ENCODE data around the gene ST6GAL1. TPM values are rescaled to one million over a fixed set of nuclear protein-coding genes. Genes with fewer than 3 reads are reported as not detected.

Gene ST6GAL1
- total and polyA plus RNA-seq, 2 of the 8 experiments (the other 6 are each of a cell fraction or from before 2014, with no cell fraction given) = 62.8 to 80.9 TPM

- TF ChIP-seq RFX5 (IDR thresholded peaks at IDR 0.05; ENCODE audit: borderline replicate concordance, low read depth, low read length) = no peak
- TF ChIP-seq JUN (IDR thresholded peaks at IDR 0.05; ENCODE audit: low read depth, low read length) = no peak
- no peak for TF ChIP-seq POLR2AphosphoS5 (IDR thresholded peaks at IDR 0.05; ENCODE audit: low read depth, low read length)
- TF ChIP-seq RAD21 (IDR thresholded peaks at IDR 0.05 in 1 of 2, conservative IDR thresholded peaks at IDR 0.05 in 1 of 2; ENCODE audit: low read depth in 2 of 2, low read length in 2 of 2) = no peak
- TF ChIP-seq CHD1 (IDR thresholded peaks at IDR 0.05; ENCODE audit: low read depth, low read length) = no peak
- Histone ChIP-seq H3K23me2 (ENCODE audit: low read depth, low read length) (no peaks in the 10 kb centered on the region), H3K36me3 (ENCODE audit: control insufficient read depth in 2 of 4, insufficient read depth in 4 of 4, low read length in 3 of 4) (peaks cover 6 to 39% (median 23%) of the 10 kb centered on the region in 4 experiments; a peak in 7 of 8 replicates), H2AK5ac (ENCODE audit: low read depth, low read length) (no peak overlapping the region), H4K20me1 (replicated peaks in 1 of 2; ENCODE audit: control insufficient read depth in 1 of 2, insufficient read depth in 2 of 2, low read length in 2 of 2) (no peaks in the 10 kb centered on the region), H2BK20ac (ENCODE audit: low read length) (no peak overlapping the region), H4K91ac (replicated peaks; ENCODE audit: insufficient read length, low read length) (no peak overlapping the region), H3K18ac (ENCODE audit: extremely low read depth, low read length) (no peak overlapping the region), H3K23ac (ENCODE audit: insufficient read length) (no peak overlapping the region), H2AFZ (ENCODE audit: low read length) (no peak overlapping the region), H3K9me3 (ENCODE audit: insufficient read depth in 2 of 2, low read depth in 1 of 2, low read length in 1 of 2) (no peaks in the 10 kb centered on the region), H3K27ac (ENCODE audit: low read depth, low read length) (no peak overlapping the region), H2BK120ac (replicated peaks; ENCODE audit: low read depth, low read length) (no peak overlapping the region), H3K4me1 (replicated peaks in 1 of 4; ENCODE audit: control insufficient read depth in 3 of 4, insufficient read depth in 4 of 4, low read length in 3 of 4) (no peaks in the 10 kb centered on the region), H3K4me2 (ENCODE audit: insufficient read depth in 1 of 2, low read depth in 2 of 2, low read length in 2 of 2) (no peak overlapping the region), H2BK12ac (ENCODE audit: low read depth, low read length) (no peak overlapping the region), H4K5ac (ENCODE audit: insufficient read length, low read depth, low read length) (no peak overlapping the region), H2BK5ac (ENCODE audit: low read depth, low read length) (0 out of 2 replicates have a peak overlapping the region, but pooled peaks have one; percentile 26), H3K9ac (replicated peaks in 1 of 4; ENCODE audit: extremely low read depth in 1 of 4, low read depth in 3 of 4, low read length in 3 of 4) (no peak overlapping the region), H3K27me3 (replicated peaks in 1 of 4; ENCODE audit: control insufficient read depth in 3 of 4, extremely low read depth in 1 of 4, insufficient read depth in 3 of 4, low read length in 3 of 4) (no peaks in the 10 kb centered on the region), H2BK15ac (ENCODE audit: low read length) (no peak overlapping the region), H3K79me1 (ENCODE audit: low read depth, low read length) (no peaks in the 10 kb centered on the region; the same call in none of the 2 replicates), H3K56ac (replicated peaks; ENCODE audit: insufficient read length, low read depth, low read length) (no peak overlapping the region), H3K4me3 (ENCODE audit: extremely low read depth in 1 of 4, insufficient read depth in 2 of 4, low read depth in 3 of 4, low read length in 4 of 4) (no peak overlapping the region), H3K14ac (ENCODE audit: insufficient read length) (no peak overlapping the region), H3K4ac (replicated peaks; ENCODE audit: insufficient read length, low read depth, low read length) (no peak overlapping the region), H4K8ac (ENCODE audit: extremely low read depth, insufficient read depth, low read length) (no peak overlapping the region), H3K79me2 (ENCODE audit: control insufficient read depth in 1 of 2, insufficient read depth in 2 of 2, low read length in 2 of 2) (peaks cover 0 to 24% of the 10 kb centered on the region in 2 experiments; a peak in 2 of 4 replicates)
- ChIA-PET CTCF (ENCODE audit: partially characterized antibody) (interaction anchor here (1.1 to 1.4 kb wide), 3 partner anchors 83 to 181 kb away, joined by 3 to 6 read pairs (median 5); no protein-coding TSS in a partner anchor), POLR2A (ENCODE audit: partially characterized antibody) (interaction anchor here (1.2 kb wide), 1 partner anchor 53 kb away, joined by 3 read pairs; no protein-coding TSS in a partner anchor)
- no peak for FAIRE-seq
- DNase-seq (ENCODE audit: low read depth in 1 of 2, low spot score in 2 of 2) = no peak
- 91% methylated on average over 6 of the region's 6 CpGs; no CpG with 5 or more reads in 1 of the 2 experiments for WGBS, 2 experiments (ENCODE audit: extremely low coverage in 1 of 2, insufficient coverage in 1 of 2, insufficient read length in 1 of 2, insufficient replicate concordance in 2 of 2, low coverage in 1 of 2, low lambda C conversion rate in 2 of 2, missing lambda C conversion rate in 1 of 2)
Observed at GRCh38 chr3:186984064-186984463, 53.7 kb downstream of the ST6GAL1 start.

Measured in H1 (cell line).